Suprapubic skin (tissue), 4 donors: Measurements from ENCODE around the gene NPDC1.

Experiments used
- POLR2A ChIP-seq, 2 donors: fragments of 450-650 bp; IDR thresholded peaks; one replicate each; pipeline ENCODE4 v1.6.1; 2017; ENCODE audit warnings: antibody characterized with exemption in 2 of 2, mild to moderate bottlenecking in 2 of 2, moderate library complexity in 2 of 2
- POLR2AphosphoS5 ChIP-seq, 3 donors: sonication (generic); formaldehyde crosslinking; IDR thresholded peaks; one replicate each; pipeline ENCODE4 v1.6.1; 2017; ENCODE audit warnings: antibody characterized with exemption in 3 of 3
- TF ChIP-seq, protein P1 (sequence below), 2 donors: fragments of 200-600 bp in 1 of 2; fragments of 450-650 bp in 1 of 2; sonication (generic) in 1 of 2; IDR thresholded peaks; one replicate each; pipeline ENCODE4 v1.5.1; 2016 to 2019; ENCODE audit warnings: antibody characterized with exemption in 2 of 2, mild to moderate bottlenecking in 1 of 2, moderate library complexity in 1 of 2

- TF ChIP-seq, protein P1, sequence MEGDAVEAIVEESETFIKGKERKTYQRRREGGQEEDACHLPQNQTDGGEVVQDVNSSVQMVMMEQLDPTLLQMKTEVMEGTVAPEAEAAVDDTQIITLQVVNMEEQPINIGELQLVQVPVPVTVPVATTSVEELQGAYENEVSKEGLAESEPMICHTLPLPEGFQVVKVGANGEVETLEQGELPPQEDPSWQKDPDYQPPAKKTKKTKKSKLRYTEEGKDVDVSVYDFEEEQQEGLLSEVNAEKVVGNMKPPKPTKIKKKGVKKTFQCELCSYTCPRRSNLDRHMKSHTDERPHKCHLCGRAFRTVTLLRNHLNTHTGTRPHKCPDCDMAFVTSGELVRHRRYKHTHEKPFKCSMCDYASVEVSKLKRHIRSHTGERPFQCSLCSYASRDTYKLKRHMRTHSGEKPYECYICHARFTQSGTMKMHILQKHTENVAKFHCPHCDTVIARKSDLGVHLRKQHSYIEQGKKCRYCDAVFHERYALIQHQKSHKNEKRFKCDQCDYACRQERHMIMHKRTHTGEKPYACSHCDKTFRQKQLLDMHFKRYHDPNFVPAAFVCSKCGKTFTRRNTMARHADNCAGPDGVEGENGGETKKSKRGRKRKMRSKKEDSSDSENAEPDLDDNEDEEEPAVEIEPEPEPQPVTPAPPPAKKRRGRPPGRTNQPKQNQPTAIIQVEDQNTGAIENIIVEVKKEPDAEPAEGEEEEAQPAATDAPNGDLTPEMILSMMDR (IDR thresholded peaks at IDR 0.05): no peak
- TF ChIP-seq POLR2A (IDR thresholded peaks at IDR 0.05) (no peak), POLR2AphosphoS5 (IDR thresholded peaks at IDR 0.05) (no peak)
These were observed 28.0 kb upstream of the NPDC1 start for GRCh38 chr9:137073992-137074399.
